ENCODE measurements around the gene MBP.

Gene MBP

DNA sequence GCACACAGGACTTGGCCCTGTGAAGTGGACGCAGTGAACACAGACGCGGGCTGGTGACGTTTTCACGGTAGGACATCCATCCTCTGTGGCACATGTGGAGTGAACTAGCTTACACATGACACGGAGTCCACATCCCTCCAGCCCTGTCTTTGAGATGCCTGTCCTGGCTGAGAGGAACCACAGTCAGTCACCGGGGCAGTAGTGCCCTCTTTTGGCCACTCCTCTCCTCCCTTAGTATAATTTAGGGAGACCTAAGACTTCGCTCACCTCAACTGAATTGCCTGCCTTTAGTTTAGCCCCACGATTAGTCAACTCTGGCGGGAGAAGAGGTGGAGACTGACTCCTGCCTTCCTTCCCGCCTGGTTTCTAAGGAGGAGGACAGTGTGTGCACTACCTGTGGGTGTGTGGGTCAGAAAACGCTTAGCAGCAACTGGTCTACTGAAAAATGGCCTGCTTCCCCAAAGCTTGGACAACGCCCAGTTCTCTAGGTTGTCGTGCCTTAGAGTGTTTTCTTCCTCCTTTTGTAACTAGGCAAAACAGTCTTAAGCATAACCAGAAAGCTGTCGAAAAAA lies 70.6 kb downstream of the MBP start:
- Histone ChIP-seq H3K4me3 (no peak overlapping the region), H3K9ac (ENCODE audit: insufficient read length) (no peak overlapping the region), H3K27ac (no peak overlapping the region)

DNA sequence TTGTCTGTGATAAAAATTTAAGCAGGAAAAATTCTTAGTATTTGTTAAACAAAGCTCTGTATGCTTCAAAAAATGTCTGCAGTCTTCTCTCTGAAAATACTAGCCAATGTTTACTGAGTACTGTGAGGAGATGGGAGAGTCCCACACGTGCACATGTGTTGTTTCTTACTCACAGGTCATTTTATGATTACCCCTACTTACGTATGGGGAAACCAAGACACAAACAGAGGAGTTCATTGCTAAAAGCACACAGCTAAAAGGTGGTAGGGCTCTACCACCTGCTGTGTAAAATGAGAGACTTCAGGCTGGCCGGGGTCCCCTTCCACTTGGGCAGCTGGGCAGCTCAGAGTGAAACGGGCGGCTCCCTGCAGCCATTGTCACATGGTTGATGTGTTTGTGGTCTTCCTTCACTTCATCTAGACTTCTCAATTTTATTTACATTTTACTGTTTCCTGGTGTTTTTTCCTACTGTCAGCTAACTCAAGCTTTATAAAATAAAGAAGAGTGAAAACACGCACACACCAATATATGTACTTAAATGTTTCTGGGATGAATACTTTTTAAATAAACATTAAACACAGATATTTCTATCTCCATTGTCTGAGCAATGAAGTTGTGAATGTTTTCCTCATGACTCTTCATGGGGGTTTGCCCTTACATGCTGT lies 71.2 kb downstream of the MBP start:
- Histone ChIP-seq H3K9ac (ENCODE audit: insufficient read length) (no peak overlapping the region), H3K4me3 (no peak overlapping the region), H3K27ac (no peak overlapping the region), H3K36me3 (ENCODE audit: insufficient read depth, low read length) (no peaks in the 10 kb centered on the region), H3K9me3 (ENCODE audit: low read depth, low read length) (no peaks in the 10 kb centered on the region)
- no peak for TF ChIP-seq EZH2 (IDR thresholded peaks at IDR 0.05)
- TF ChIP-seq POLR2AphosphoS5 (IDR thresholded peaks at IDR 0.05; ENCODE audit: borderline replicate concordance, low read depth, low read length), result no peak
- TF ChIP-seq FOXP2 (optimal IDR thresholded peaks at IDR 0.05; ENCODE audit: control extremely low read depth, extremely low read length, insufficient read depth), result no peak
- DNase-seq (ENCODE audit: low read depth, low spot score), result no peak

More for the DNA sequence above, 70.6 kb downstream of the MBP start:
- no peak for DNase-seq (ENCODE audit: low read depth, low spot score)
- no peaks in the 10 kb centered on the region for H3K9me3 ChIP-seq (ENCODE audit: low read depth, low read length)
- TF ChIP-seq EZH2 (IDR thresholded peaks at IDR 0.05), result no peak
- no peak for TF ChIP-seq POLR2AphosphoS5 (IDR thresholded peaks at IDR 0.05; ENCODE audit: borderline replicate concordance, low read depth, low read length)
- TF ChIP-seq FOXP2 (optimal IDR thresholded peaks at IDR 0.05; ENCODE audit: control extremely low read depth, extremely low read length, insufficient read depth), result no peak
- H3K36me3 ChIP-seq (ENCODE audit: insufficient read depth, low read length), result no peaks in the 10 kb centered on the region

DNA sequence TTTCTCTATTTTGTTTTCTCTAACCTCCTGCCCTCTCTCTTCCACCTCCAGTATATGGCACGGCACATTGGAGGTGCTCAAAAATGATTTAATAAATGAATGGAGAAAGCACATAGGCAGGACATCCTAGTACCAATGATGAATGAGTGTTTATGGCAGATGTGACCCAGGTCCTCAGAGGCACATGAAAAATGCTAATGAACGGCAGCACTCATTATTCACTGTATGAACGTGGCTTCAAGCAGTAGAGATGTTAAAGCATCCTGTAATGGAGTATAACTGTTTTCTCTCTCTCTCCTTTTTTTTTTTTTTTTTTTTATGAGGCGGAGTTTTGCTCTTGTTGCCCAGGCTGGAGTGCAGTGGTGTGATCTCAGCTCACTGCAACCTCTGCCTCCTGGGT lies 72.4 kb downstream of the MBP start:
- no peak overlapping the region for H3K4me3 ChIP-seq
- no peak for TF ChIP-seq EZH2 (IDR thresholded peaks at IDR 0.05)
- no peak for TF ChIP-seq POLR2AphosphoS5 (IDR thresholded peaks at IDR 0.05; ENCODE audit: borderline replicate concordance, low read depth, low read length)
- no peak for TF ChIP-seq FOXP2 (optimal IDR thresholded peaks at IDR 0.05; ENCODE audit: control extremely low read depth, extremely low read length, insufficient read depth)
- DNase-seq (ENCODE audit: low read depth, low spot score), result no peak
- no peaks in the 10 kb centered on the region for H3K36me3 ChIP-seq (ENCODE audit: insufficient read depth, low read length)
- no peak overlapping the region for H3K27ac ChIP-seq
- no peaks in the 10 kb centered on the region for H3K9me3 ChIP-seq (ENCODE audit: low read depth, low read length)
- no peak overlapping the region for H3K9ac ChIP-seq (ENCODE audit: insufficient read length)

DNA sequence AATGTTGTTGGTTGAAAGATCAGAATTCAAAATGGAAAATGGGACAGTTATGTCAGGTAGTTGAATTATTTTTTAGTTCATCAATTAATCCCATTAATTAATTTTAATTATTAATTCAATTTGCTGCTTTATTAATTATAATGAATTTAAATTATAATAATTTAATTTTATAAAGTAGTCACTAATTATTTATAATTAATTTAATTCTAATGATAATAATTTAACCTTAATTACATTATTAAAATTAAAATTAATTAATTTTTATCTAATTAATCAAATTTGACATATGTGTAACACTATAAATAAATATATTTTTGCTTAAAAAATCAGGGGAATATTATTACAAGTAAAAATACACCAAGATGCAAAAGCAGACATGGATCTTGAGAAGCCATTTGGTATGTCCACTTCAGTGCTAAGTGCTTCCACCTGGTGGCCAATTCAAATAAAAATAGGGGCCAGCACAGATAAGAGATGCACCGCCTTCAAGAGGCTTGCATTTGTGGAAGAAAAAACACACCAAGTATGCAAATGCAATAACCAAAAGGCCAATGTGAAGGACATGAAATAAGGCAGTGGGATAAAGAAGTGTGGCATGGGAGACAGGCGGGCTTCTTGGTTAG lies 73.2 kb downstream of the MBP start:
- Histone ChIP-seq H3K9ac (ENCODE audit: insufficient read length) (no peak overlapping the region), H3K36me3 (ENCODE audit: insufficient read depth, low read length) (no peaks in the 10 kb centered on the region), H3K9me3 (ENCODE audit: low read depth, low read length) (no peaks in the 10 kb centered on the region), H3K27ac (no peak overlapping the region), H3K4me3 (no peak overlapping the region)
- peak; percentile 10 for DNase-seq (ENCODE audit: low read depth, low spot score)
- TF ChIP-seq POLR2AphosphoS5 (IDR thresholded peaks at IDR 0.05; ENCODE audit: borderline replicate concordance, low read depth, low read length) (no peak), FOXP2 (optimal IDR thresholded peaks at IDR 0.05; ENCODE audit: control extremely low read depth, extremely low read length, insufficient read depth) (no peak), EZH2 (IDR thresholded peaks at IDR 0.05) (no peak)

DNA sequence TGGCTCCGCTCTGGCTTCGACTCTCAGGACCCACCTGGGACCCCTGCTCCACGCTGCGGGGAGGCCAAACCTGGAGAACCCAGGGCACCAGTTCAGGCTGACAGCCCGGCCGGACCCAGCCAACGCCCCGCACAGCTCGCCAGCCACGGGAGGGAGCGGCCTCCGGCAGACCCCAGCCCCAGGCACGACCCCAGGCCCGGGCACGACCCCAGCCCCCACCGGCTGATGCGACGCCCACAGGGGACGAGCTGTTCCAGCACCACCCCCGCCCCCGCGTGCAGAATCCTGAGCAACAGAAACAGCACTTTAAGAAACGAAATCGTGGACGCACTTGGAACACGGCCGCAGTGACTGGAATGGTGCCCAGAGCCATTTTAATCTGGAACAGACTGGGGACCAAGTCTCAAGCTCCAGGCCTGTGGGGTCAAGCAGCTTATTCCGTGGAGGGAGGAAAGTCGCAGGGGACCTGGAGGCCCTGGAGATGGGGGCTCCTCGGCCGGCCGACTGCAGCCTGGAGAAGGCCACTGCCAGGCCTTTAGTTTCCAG lies 74.2 kb downstream of the MBP start:
- Histone ChIP-seq H3K9ac (ENCODE audit: insufficient read length) (no peak overlapping the region), H3K4me3 (no peak overlapping the region), H3K36me3 (ENCODE audit: insufficient read depth, low read length) (no peaks in the 10 kb centered on the region), H3K9me3 (ENCODE audit: low read depth, low read length) (no peaks in the 10 kb centered on the region), H3K27ac (no peak overlapping the region)
- TF ChIP-seq EZH2 (IDR thresholded peaks at IDR 0.05) (no peak), POLR2AphosphoS5 (IDR thresholded peaks at IDR 0.05; ENCODE audit: borderline replicate concordance, low read depth, low read length) (no peak), FOXP2 (optimal IDR thresholded peaks at IDR 0.05; ENCODE audit: control extremely low read depth, extremely low read length, insufficient read depth) (no peak)
- DNase-seq (ENCODE audit: low read depth, low spot score), result no peak

DNA sequence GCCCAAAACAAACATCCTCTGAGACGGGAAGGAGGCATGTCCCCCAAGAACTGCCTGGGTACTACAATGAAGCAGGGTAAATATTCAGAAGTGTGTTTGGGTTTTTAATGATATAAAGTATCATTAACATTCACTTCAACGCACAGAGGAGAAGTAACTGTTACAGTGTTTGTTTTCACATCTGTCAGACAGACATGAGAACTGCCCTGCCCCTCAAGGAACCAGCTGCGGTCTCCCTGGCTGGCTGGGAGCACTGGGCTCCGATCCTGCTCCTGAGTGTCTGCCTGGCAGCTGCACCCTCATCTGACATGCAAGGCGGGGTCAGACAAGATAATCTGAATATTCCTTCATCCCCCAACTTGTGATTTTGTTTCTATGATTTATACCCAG lies 75.6 kb downstream of the MBP start:
- H3K4me3 ChIP-seq, result no peak overlapping the region
- no peak overlapping the region for H3K9ac ChIP-seq (ENCODE audit: insufficient read length)
- TF ChIP-seq EZH2 (IDR thresholded peaks at IDR 0.05), result no peak
- no peak for TF ChIP-seq FOXP2 (optimal IDR thresholded peaks at IDR 0.05; ENCODE audit: control extremely low read depth, extremely low read length, insufficient read depth)
- TF ChIP-seq POLR2AphosphoS5 (IDR thresholded peaks at IDR 0.05; ENCODE audit: borderline replicate concordance, low read depth, low read length), result no peak
- H3K36me3 ChIP-seq (ENCODE audit: insufficient read depth, low read length), result no peaks in the 10 kb centered on the region
- no peaks in the 10 kb centered on the region for H3K9me3 ChIP-seq (ENCODE audit: low read depth, low read length)
- no peak overlapping the region for H3K27ac ChIP-seq
- DNase-seq (ENCODE audit: low read depth, low spot score), result no peak

DNA sequence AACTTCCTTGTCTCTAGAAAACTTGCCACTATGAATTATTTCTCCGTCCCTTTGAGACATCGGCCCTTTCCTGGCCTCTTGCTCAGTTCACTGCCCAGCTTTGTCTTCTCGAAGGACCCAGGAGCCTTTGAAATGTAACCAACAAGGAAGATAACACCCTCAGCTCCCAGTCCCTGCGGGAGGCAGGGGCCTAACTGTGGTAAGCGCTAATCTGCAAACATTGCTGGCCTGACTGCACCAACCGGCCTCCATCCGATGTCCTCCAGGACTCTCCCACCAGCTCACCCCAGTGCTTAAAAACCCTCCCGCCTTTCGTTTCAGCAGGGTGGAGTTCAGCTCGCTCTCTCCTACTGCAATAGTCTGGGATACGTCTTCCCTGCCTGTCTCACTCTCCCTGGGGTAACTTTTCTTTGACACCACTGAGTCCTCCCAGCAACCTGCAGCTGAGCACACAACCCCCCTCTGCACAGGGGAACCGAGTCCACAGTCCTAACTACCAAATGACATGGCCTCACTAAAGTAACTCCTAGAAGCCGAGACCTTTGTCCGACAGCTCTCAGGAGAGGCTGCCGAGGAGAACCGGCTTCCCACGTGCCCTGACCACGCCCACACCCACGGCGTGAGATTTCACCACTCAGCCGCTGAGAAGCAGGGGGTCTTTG lies 76.1 kb downstream of the MBP start:
- Histone ChIP-seq H3K36me3 (ENCODE audit: insufficient read depth, low read length) (no peaks in the 10 kb centered on the region), H3K27ac (no peak overlapping the region), H3K9me3 (ENCODE audit: low read depth, low read length) (no peaks in the 10 kb centered on the region), H3K4me3 (no peak overlapping the region), H3K9ac (ENCODE audit: insufficient read length) (no peak overlapping the region)
- no peak for TF ChIP-seq FOXP2 (optimal IDR thresholded peaks at IDR 0.05; ENCODE audit: control extremely low read depth, extremely low read length, insufficient read depth)
- TF ChIP-seq POLR2AphosphoS5 (IDR thresholded peaks at IDR 0.05; ENCODE audit: borderline replicate concordance, low read depth, low read length), result no peak
- TF ChIP-seq EZH2 (IDR thresholded peaks at IDR 0.05), result no peak
- DNase-seq (ENCODE audit: low read depth, low spot score), result no peak
